Pulmonary artery endothelial cell (primary cell): Measurements from ENCODE around the gene BRD7. TPM values are rescaled to one million over a fixed set of nuclear protein-coding genes. Genes with fewer than 3 reads are reported as not detected.

ENCODE experiments used
- DNase-seq: peaks from one replicate; pipeline ENCODE4 v3.0.0-alpha.2; 2011; ENCODE audit warnings: low read depth, low spot score
- total RNA-seq: library from RNA; depleted of rRNA; stranded (reverse); fragments of >200 nt; gene quantifications from 2 replicates; pipeline ENCODE4 v1.2.3, GENCODE V29; 2014

BRD7 gene
- 53.4 and 55.3 TPM in 2 replicates for total RNA-seq

- no peak for DNase-seq
These were observed at the start of gene BRD7 for GRCh38 chr16:50368410-50369132. TSS of gene BRD7 (minus strand) at chr16:50368988. CDS start at chr16:50368774, 214 bp downstream.

- DNase-seq = no peak
These were observed 47.6 kb upstream of the BRD7 start for GRCh38 chr16:50416388-50416787.

- no peak for DNase-seq
These were observed 45.4 kb upstream of the BRD7 start for GRCh38 chr16:50414152-50414551.

GRCh38 chr16:50411034-50411433 is 42.2 kb upstream of the BRD7 start:
- DNase-seq = no peak

GRCh38 chr16:50408001-50408561 is 39.3 kb upstream of the BRD7 start:
- DNase-seq = no peak

GRCh38 chr16:50407351-50407750 is 38.6 kb upstream of the BRD7 start:
- DNase-seq = no peak

- DNase-seq = no peak
These were observed 34.7 kb upstream of the BRD7 start for GRCh38 chr16:50403491-50403890.

- no peak for DNase-seq
These were observed 33.6 kb upstream of the BRD7 start for GRCh38 chr16:50402298-50402895.

- DNase-seq = no peak
These were observed 32.6 kb upstream of the BRD7 start for GRCh38 chr16:50401355-50401754.

- DNase-seq = no peak
These were observed 32.2 kb upstream of the BRD7 start for GRCh38 chr16:50400967-50401348.

- DNase-seq = no peak
These were observed 31.7 kb upstream of the BRD7 start for GRCh38 chr16:50400312-50400966.

GRCh38 chr16:50399411-50399810 is 30.6 kb upstream of the BRD7 start:
- DNase-seq = no peak

GRCh38 chr16:50398336-50398735 is 29.5 kb upstream of the BRD7 start:
- no peak for DNase-seq

- no peak for DNase-seq
These were observed 28.2 kb upstream of the BRD7 start for GRCh38 chr16:50396761-50397535.

GRCh38 chr16:50395763-50396710 is 27.2 kb upstream of the BRD7 start:
- no peak for DNase-seq

GRCh38 chr16:50393858-50394802 is 25.3 kb upstream of the BRD7 start:
- no peak for DNase-seq

GRCh38 chr16:50393416-50393815 is 24.6 kb upstream of the BRD7 start:
- DNase-seq = no peak

GRCh38 chr16:50390914-50391716 is 22.3 kb upstream of the BRD7 start:
- no peak for DNase-seq
